Neural cell (in vitro differentiated cells): Measurements from ENCODE around the gene TNS2. TPM values are rescaled to one million over a fixed set of nuclear protein-coding genes. Genes with fewer than 3 reads are reported as not detected.
A peak's percentile ranks its signal among the peaks of the same experiment; 100 is the strongest.

ENCODE experiments used
- H2AFZ ChIP-seq: fragments of 200-600, 300-800 bp; sonication (generic), shearing (Covaris generic); 2 replicates; pipeline ENCODE4 v1.6.0; 2014; ENCODE audit warnings: low read depth, mild to moderate bottlenecking, antibody characterized with exemption, low read length, moderate library complexity
- H3F3A ChIP-seq: fragments of 200-600 bp; shearing (Covaris generic); 2 replicates; pipeline ENCODE4 v1.6.1; 2016; ENCODE audit warnings: mild to moderate bottlenecking, moderate library complexity, mixed read lengths, antibody characterized with exemption, low read length; ENCODE audit not compliant: insufficient read depth, poor library complexity, severe bottlenecking
- H3K27ac ChIP-seq: fragments of 200-600, 300-800 bp; sonication (generic), shearing (Covaris generic); 2 replicates; pipeline ENCODE4 v1.5.1; 2014; ENCODE audit warnings: mild to moderate bottlenecking, low read length, moderate library complexity
- H3K27me3 ChIP-seq: fragments of 300-800, 200-600 bp; sonication (generic), shearing (Covaris generic); 2 replicates; pipeline ENCODE4 v1.6.0; 2014; ENCODE audit warnings: mild to moderate bottlenecking, low read depth, low read length, moderate library complexity; ENCODE audit not compliant: insufficient read depth
- H3K36me3 ChIP-seq: fragments of 300-800, 200-600 bp; sonication (generic), shearing (Covaris generic); 2 replicates; pipeline ENCODE4 v1.5.1; 2014; ENCODE audit warnings: mild to moderate bottlenecking, antibody characterized with exemption, low read length, moderate library complexity; ENCODE audit not compliant: insufficient read depth
- H3K4me2 ChIP-seq: fragments of 300-800, 200-600 bp; sonication (generic), shearing (Covaris generic); 2 replicates; pipeline ENCODE4 v1.6.0; 2014; ENCODE audit warnings: mild to moderate bottlenecking, low read length
- H3K4me3 ChIP-seq: fragments of 300-800, 200-600 bp; sonication (generic), shearing (Covaris generic); 2 replicates; pipeline ENCODE4 v1.5.1; 2014; ENCODE audit warnings: mild to moderate bottlenecking, low read length, moderate library complexity
- H3K79me2 ChIP-seq: fragments of 200-600 bp; shearing (Covaris generic); replicated peaks from 2 replicates; pipeline ENCODE4 v1.6.0; 2014; ENCODE audit warnings: mild to moderate bottlenecking, low read length, moderate library complexity; ENCODE audit not compliant: insufficient read depth
- H3K9ac ChIP-seq: fragments of 300-800, 200-600 bp; sonication (generic), shearing (Covaris generic); 2 replicates; pipeline ENCODE4 v1.6.1; 2016; ENCODE audit warnings: mild to moderate bottlenecking, low read length, mixed read lengths
- H3K9me2 ChIP-seq: fragments of 200-600 bp; shearing (Covaris generic); 2 replicates; pipeline ENCODE4 v1.6.1; 2016; ENCODE audit warnings: mild to moderate bottlenecking, low read length, mixed read lengths; ENCODE audit not compliant: insufficient read depth
- H3K9me3 ChIP-seq: fragments of 200-600, 300-800 bp; sonication (generic), shearing (Covaris generic); 2 replicates; pipeline ENCODE4 v1.6.1; 2016; ENCODE audit warnings: mild to moderate bottlenecking, mixed run types, low read length, moderate library complexity, mixed read lengths
- H4K20me1 ChIP-seq: fragments of 200-600 bp; shearing (Covaris generic); 2 replicates; pipeline ENCODE4 v1.6.1; 2016; ENCODE audit warnings: mild to moderate bottlenecking, mixed run types; ENCODE audit not compliant: insufficient read depth
- EP300 ChIP-seq: fragments of 450-650 bp; conservative IDR thresholded peaks from 2 replicates; pipeline ENCODE4 v1.6.1; 2014; ENCODE audit warnings: antibody characterized with exemption, mild to moderate bottlenecking, moderate library complexity; ENCODE audit not compliant: poor library complexity, severe bottlenecking
- EZH2 ChIP-seq: fragments of 200-600, 300-800 bp; shearing (Covaris generic), sonication (generic); IDR thresholded peaks from 2 replicates; pipeline ENCODE4 v1.6.1; 2014; ENCODE audit warnings: antibody characterized with exemption, low read length, borderline replicate concordance, mild to moderate bottlenecking; ENCODE audit not compliant: insufficient read depth, poor library complexity, severe bottlenecking
- MXI1 ChIP-seq: fragments of 450-650 bp; conservative IDR thresholded peaks from 2 replicates; pipeline ENCODE4 v1.6.1; 2014; ENCODE audit warnings: antibody characterized with exemption, mild to moderate bottlenecking; ENCODE audit not compliant: poor library complexity, severe bottlenecking
- POLR2AphosphoS5 ChIP-seq: IDR thresholded peaks from 2 replicates; pipeline ENCODE4 v1.6.1; 2012
- RAD21 ChIP-seq: fragments of 450-650 bp; conservative IDR thresholded peaks from 2 replicates; pipeline ENCODE4 v1.6.1; 2014; ENCODE audit warnings: antibody characterized with exemption, mild to moderate bottlenecking, moderate library complexity
- SMC3 ChIP-seq: fragments of 450-650 bp; conservative IDR thresholded peaks from 2 replicates; pipeline ENCODE4 v1.6.1; 2014; ENCODE audit warnings: antibody characterized with exemption, mild to moderate bottlenecking, moderate library complexity; ENCODE audit not compliant: poor library complexity
- TAF1 ChIP-seq: IDR thresholded peaks from 2 replicates; pipeline ENCODE4 v1.6.1; 2012; ENCODE audit warnings: low read depth
- polyA plus RNA-seq: library from polyadenylated mRNA; depleted of rRNA; stranded (reverse); fragments of >200 nt; gene quantifications from 2 replicates; pipeline ENCODE4 v1.2.3, GENCODE V29; 2014
- TF ChIP-seq, protein P1 (sequence below): fragments of 450-650 bp; IDR thresholded peaks from 2 replicates; pipeline ENCODE4 v1.5.1; 2014; ENCODE audit warnings: antibody characterized with exemption, mild to moderate bottlenecking, moderate library complexity; ENCODE audit not compliant: poor library complexity, severe bottlenecking
- TF ChIP-seq, protein P2 (sequence below): IDR thresholded peaks from 2 replicates; pipeline ENCODE4 v1.6.1; 2012; ENCODE audit warnings: borderline replicate concordance

The TNS2 gene
- polyA plus RNA-seq, 1 donor from 2014 or later, result 4.2 TPM

DNA sequence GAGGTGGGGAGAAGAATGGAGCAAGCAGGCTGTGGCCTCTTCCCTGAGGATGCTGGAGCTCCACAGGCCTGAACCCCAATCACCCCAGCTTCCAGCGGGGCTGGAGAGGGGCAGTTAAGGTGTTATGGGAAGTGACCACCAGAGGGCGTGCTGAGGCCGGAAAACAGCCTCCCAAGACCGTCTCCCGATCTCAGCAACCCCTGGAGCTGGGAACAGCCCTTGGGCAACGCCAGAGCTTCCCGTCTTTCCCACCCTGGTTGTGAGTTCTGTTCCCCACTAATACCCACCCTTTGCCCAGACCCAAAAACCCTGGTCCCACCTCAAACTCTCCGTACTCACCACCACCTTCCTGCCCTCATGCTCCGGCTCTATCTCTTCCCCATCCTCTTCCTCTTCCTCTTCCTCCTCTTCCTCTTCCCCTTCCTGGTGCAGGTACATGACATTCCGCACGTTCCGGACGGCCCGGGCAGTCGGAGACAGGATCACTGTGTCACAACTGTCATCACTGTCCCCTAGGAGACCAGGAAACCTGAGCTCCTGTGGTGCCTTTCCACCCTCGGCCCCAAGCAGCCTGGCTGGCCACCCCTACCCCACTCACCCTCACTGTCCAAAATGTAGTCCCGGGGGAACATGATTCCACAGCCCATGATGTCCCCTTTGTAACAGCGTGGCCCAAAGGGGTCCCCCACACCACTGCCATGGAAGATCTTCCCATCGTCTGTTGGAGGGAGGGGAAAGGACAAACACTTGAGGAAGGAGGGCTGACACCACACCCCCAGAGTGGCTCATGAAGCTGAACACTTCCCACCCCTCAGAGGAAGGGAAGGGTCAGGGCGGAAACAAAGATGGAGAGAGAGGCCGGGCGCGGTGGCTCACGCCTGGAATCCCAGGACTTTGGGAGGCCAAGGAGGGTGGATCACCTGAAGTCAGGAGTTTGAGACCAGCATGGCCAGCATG is 16.4 kb downstream of the TNS2 start:
- Histone ChIP-seq H3K79me2 (no peaks in the 10 kb centered on the region), H4K20me1 (no peaks in the 10 kb centered on the region), H3K9me2 (no peaks in the 10 kb centered on the region), H3K9me3 (no peaks in the 10 kb centered on the region), H3F3A (no peaks in the 10 kb centered on the region), H3K4me3 (no peak overlapping the region), H2AFZ (no peak overlapping the region), H3K27me3 (no peaks in the 10 kb centered on the region), H3K9ac (no peak overlapping the region), H3K4me2 (no peak overlapping the region), H3K27ac (no peak overlapping the region), H3K36me3 (peaks cover 4% of the 10 kb centered on the region)
- TF ChIP-seq POLR2AphosphoS5 (no peak), RAD21 (peak; percentile 79), MXI1 (no peak), SMC3 (peak; percentile 80)
- TF ChIP-seq, protein P1, sequence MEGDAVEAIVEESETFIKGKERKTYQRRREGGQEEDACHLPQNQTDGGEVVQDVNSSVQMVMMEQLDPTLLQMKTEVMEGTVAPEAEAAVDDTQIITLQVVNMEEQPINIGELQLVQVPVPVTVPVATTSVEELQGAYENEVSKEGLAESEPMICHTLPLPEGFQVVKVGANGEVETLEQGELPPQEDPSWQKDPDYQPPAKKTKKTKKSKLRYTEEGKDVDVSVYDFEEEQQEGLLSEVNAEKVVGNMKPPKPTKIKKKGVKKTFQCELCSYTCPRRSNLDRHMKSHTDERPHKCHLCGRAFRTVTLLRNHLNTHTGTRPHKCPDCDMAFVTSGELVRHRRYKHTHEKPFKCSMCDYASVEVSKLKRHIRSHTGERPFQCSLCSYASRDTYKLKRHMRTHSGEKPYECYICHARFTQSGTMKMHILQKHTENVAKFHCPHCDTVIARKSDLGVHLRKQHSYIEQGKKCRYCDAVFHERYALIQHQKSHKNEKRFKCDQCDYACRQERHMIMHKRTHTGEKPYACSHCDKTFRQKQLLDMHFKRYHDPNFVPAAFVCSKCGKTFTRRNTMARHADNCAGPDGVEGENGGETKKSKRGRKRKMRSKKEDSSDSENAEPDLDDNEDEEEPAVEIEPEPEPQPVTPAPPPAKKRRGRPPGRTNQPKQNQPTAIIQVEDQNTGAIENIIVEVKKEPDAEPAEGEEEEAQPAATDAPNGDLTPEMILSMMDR, result peak; percentile 85

DNA sequence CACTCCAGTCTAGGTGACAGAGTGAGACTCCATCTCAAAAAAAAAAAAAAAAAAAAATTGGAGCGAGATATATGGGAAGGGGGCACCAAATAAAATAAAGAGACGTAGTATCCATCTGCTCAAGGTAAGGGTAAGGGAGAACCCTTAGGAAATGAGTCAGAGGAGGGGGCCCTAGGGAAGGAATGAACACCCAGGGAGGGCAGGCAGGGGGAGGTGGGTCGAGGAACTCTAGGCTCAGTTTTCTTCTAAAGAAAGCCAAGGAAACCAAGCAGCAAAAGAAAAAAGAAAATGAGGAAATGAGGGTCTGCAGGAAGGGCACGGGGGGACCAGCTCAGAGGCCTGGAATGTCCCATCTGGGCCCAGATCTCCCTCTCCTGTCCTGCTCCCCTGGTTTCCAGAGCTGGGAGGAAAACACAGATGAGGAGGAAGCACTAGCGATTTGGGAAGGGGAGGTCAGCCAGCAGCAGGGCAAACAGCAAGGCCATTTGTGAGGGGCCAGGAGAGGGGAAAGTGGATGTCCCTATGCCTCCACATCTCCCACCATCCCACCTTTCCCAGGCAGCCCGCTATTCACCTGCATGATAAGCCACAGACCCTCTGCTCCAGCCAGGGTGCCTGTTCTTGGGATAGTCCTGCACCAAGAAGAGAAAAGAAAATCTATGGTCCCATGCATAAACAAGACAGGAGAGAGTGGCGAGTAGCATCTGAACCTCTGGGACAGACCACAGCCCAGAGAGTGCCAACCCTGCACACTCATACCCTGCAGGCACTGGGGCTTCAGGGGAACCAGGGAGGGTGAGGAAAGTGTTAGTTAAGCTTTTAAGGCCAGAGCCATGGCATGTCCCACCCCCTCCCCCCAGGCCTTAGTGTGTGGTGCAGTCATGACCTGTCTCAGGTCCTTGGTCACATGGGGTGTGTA is 17.5 kb downstream of the TNS2 start:
- Histone ChIP-seq H4K20me1 (no peaks in the 10 kb centered on the region), H3K36me3 (peaks cover 4% of the 10 kb centered on the region), H3K27ac (no peak overlapping the region), H3K27me3 (no peaks in the 10 kb centered on the region), H3F3A (no peaks in the 10 kb centered on the region), H3K9me2 (no peaks in the 10 kb centered on the region), H3K4me3 (no peak overlapping the region), H3K79me2 (no peaks in the 10 kb centered on the region), H2AFZ (no peak overlapping the region), H3K9ac (no peak overlapping the region), H3K4me2 (no peak overlapping the region), H3K9me3 (no peaks in the 10 kb centered on the region)
- TF ChIP-seq, protein P1, result no peak
- TF ChIP-seq EP300, result no peak
- TF ChIP-seq, protein P2, sequence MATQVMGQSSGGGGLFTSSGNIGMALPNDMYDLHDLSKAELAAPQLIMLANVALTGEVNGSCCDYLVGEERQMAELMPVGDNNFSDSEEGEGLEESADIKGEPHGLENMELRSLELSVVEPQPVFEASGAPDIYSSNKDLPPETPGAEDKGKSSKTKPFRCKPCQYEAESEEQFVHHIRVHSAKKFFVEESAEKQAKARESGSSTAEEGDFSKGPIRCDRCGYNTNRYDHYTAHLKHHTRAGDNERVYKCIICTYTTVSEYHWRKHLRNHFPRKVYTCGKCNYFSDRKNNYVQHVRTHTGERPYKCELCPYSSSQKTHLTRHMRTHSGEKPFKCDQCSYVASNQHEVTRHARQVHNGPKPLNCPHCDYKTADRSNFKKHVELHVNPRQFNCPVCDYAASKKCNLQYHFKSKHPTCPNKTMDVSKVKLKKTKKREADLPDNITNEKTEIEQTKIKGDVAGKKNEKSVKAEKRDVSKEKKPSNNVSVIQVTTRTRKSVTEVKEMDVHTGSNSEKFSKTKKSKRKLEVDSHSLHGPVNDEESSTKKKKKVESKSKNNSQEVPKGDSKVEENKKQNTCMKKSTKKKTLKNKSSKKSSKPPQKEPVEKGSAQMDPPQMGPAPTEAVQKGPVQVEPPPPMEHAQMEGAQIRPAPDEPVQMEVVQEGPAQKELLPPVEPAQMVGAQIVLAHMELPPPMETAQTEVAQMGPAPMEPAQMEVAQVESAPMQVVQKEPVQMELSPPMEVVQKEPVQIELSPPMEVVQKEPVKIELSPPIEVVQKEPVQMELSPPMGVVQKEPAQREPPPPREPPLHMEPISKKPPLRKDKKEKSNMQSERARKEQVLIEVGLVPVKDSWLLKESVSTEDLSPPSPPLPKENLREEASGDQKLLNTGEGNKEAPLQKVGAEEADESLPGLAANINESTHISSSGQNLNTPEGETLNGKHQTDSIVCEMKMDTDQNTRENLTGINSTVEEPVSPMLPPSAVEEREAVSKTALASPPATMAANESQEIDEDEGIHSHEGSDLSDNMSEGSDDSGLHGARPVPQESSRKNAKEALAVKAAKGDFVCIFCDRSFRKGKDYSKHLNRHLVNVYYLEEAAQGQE, result no peak
- no peak for TF ChIP-seq TAF1
- TF ChIP-seq SMC3, result no peak
- no peak for TF ChIP-seq RAD21
- TF ChIP-seq MXI1, result no peak
- no peak for TF ChIP-seq EZH2
- TF ChIP-seq POLR2AphosphoS5, result no peak
